Tibial artery (tissue), 4 donors: Measurements from ENCODE around the gene CIB2.
A peak's percentile ranks its signal among the peaks of the same experiment; 100 is the strongest.

Source experiments
- DNase-seq, 2 donors: peaks; one replicate each; pipeline ENCODE4 v3.0.0-alpha.2; 2019
- H3K27ac ChIP-seq, 2 donors: fragments of 200-600 bp; sonication (generic) in 1 of 2; 1 replicate in 1 of 2; 2 replicates in 1 of 2; pipeline ENCODE4 v1.5.1; 2018 to 2019; ENCODE audit warnings: mild to moderate bottlenecking in 1 of 2
- H3K27me3 ChIP-seq, 2 donors: fragments of 200-600 bp; sonication (generic) in 1 of 2; one replicate each; pipeline versions ENCODE4 v1.5.1 to v1.6.0; 2016 to 2019
- H3K36me3 ChIP-seq, 3 donors: fragments of 200-600 bp; sonication (generic) in 2 of 3; one replicate each; pipeline ENCODE4 v1.5.1; 2016 to 2019; ENCODE audit warnings: mild to moderate bottlenecking in 2 of 3
- H3K4me1 ChIP-seq, 4 donors: fragments of 200-600 bp; sonication (generic) in 2 of 4; 1 replicate in 3 of 4; 2 replicates in 1 of 4; pipeline ENCODE4 v1.5.1; 2016 to 2019
- H3K4me3 ChIP-seq, 2 donors: fragments of 200-600 bp; sonication (generic) in 1 of 2; 1 replicate in 1 of 2; 2 replicates in 1 of 2; pipeline ENCODE4 v1.5.1; 2018 to 2019; ENCODE audit warnings: mild to moderate bottlenecking in 2 of 2
- H3K9me3 ChIP-seq, 3 donors: fragments of 200-600 bp; sonication (generic) in 1 of 3; one replicate each; pipeline ENCODE4 v1.5.1; 2016 to 2019
- intact Hi-C: fragments of 100-400 bp; cut with DNase I; formaldehyde crosslinking; loops from one replicate; pipeline ENCODE4 v1.15.0; 2023; ENCODE audit warnings: low total_unique reads
- TF ChIP-seq, protein P1 (sequence below), 2 experiments: fragments of 200-600 bp in 1 of 2; fragments of 450-650 bp in 1 of 2; IDR thresholded peaks; one replicate each; pipeline ENCODE4 v1.5.1; 2017 to 2019; ENCODE audit warnings: antibody characterized with exemption in 2 of 2, mild to moderate bottlenecking in 1 of 2, moderate library complexity in 1 of 2

Gene CIB2

DNA sequence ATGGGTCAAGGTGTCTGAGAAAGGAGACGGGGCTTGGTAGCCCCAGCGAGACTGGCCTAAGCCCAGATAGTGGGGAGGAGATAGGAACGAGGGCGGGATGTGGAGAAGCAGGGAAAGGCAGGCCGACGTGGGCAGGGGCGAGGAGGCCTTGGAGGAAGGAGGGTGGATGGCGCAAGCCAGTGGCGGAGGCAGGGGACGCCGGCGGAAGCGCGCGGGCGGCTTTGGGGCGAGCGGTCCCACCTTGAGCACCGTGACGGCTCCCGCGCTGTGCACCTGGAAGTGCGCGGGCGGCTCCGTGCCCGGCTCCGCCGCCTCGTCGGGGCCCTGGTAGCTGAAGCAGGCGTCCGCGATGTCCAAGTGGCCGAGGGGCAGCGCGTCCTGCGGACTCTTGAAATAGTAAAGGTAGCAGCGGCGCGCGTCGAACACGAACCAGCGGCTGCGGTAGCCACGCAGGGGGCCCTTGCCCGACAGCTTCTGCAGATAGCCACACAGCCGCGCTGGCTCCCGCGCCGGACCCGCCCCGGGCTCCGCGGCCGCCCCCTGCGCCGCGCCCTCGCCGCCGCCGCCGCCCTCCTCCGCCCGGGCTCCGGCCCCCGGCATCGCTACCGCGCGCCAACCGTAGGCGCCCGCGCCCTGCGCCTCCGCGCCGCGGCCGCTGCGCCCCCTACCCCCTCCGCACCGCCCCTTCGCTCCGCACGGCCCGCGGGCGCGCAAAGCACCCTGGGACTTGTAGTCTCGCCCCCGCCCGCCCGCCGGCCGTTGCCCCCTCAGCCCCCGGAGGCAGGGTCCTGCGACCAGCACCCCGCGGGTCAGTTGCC lies 54.0 kb downstream of the CIB2 start, which contains the start of gene TBC1D2B:
TSS of gene TBC1D2B (minus strand) at position 659 of the 818 bp plus-strand sequence. CDS start at position 600, 59 bp downstream.
- TF ChIP-seq, protein P1, sequence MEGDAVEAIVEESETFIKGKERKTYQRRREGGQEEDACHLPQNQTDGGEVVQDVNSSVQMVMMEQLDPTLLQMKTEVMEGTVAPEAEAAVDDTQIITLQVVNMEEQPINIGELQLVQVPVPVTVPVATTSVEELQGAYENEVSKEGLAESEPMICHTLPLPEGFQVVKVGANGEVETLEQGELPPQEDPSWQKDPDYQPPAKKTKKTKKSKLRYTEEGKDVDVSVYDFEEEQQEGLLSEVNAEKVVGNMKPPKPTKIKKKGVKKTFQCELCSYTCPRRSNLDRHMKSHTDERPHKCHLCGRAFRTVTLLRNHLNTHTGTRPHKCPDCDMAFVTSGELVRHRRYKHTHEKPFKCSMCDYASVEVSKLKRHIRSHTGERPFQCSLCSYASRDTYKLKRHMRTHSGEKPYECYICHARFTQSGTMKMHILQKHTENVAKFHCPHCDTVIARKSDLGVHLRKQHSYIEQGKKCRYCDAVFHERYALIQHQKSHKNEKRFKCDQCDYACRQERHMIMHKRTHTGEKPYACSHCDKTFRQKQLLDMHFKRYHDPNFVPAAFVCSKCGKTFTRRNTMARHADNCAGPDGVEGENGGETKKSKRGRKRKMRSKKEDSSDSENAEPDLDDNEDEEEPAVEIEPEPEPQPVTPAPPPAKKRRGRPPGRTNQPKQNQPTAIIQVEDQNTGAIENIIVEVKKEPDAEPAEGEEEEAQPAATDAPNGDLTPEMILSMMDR (IDR thresholded peaks at IDR 0.05), result no peak
- Histone ChIP-seq H3K9me3 (no peaks in the 10 kb centered on the region), H3K27ac (peak within 1 kb of the TSS; percentile 82 to 95), H3K27me3 (no peaks in the 10 kb centered on the region), H3K4me3 (peak within 1 kb of the TSS; percentile 67 to 97), H3K36me3 (no peaks in the 10 kb centered on the region), H3K4me1 (peaks cover 0 to 50% (median 35%) of the 10 kb centered on the region in 4 donors)
- intact Hi-C loops, result loop anchor here (5.0 kb wide), 1 partner anchor 85 kb away; no protein-coding TSS in a partner anchor
- DNase-seq, result peak; percentile 55 to 83

GRCh38 chr15:78076231-78077052 lies 54.8 kb downstream of the CIB2 start:
- TF ChIP-seq, protein P1 (IDR thresholded peaks at IDR 0.05), result no peak
- Histone ChIP-seq H3K27me3 (no peaks in the 10 kb centered on the region), H3K27ac (peak overlapping the region; percentile 82 to 95), H3K4me1 (peaks cover 0 to 59% (median 43%) of the 10 kb centered on the region in 4 donors), H3K36me3 (no peaks in the 10 kb centered on the region), H3K4me3 (peak overlapping the region; percentile 67 to 97), H3K9me3 (no peaks in the 10 kb centered on the region)
- intact Hi-C loops, result loop anchor here (5.0 kb wide), 1 partner anchor 84 kb away; no protein-coding TSS in a partner anchor
- DNase-seq, result no peak

- Histone ChIP-seq H3K36me3 (no peaks in the 10 kb centered on the region), H3K4me1 (peaks cover 0 to 66% (median 45%) of the 10 kb centered on the region in 4 donors), H3K27ac (peak overlapping the region; percentile 82 to 95), H3K4me3 (peak overlapping the region; percentile 67 to 97), H3K9me3 (no peaks in the 10 kb centered on the region), H3K27me3 (no peaks in the 10 kb centered on the region)
- intact Hi-C loops, result loop anchor here (5.0 kb wide), 1 partner anchor 83 kb away; no protein-coding TSS in a partner anchor
- DNase-seq, result peak; percentile 71 to 82
- TF ChIP-seq, protein P1 (IDR thresholded peaks at IDR 0.05), result peak in 1 of 2 experiments; percentile 3
These were observed 55.6 kb downstream of the CIB2 start for GRCh38 chr15:78075490-78076230.

GRCh38 chr15:78073046-78073787 lies 58.0 kb downstream of the CIB2 start:
- Histone ChIP-seq H3K36me3 (no peaks in the 10 kb centered on the region), H3K4me3 (peak overlapping the region in 1 of 2 donors; percentile 15), H3K27me3 (no peaks in the 10 kb centered on the region), H3K4me1 (peaks cover 0 to 89% (median 62%) of the 10 kb centered on the region in 4 donors), H3K9me3 (no peaks in the 10 kb centered on the region), H3K27ac (peak overlapping the region; percentile 55 to 95)
- no peak for DNase-seq
- intact Hi-C loops, result no loop called here
- TF ChIP-seq, protein P1 (IDR thresholded peaks at IDR 0.05), result no peak
